Skeletal muscle satellite cell (primary cell): ENCODE measurements around the gene LPIN2.
"Not testable (repeated sequence)": the region's sequence is repeated elsewhere in the genome, so short reads cannot be mapped to it uniquely, and the experiment has no call there.

Experiments used
- H3K27me3 ChIP-seq: 2 replicates; pipeline ENCODE4 v1.7.0; 2013; ENCODE audit warnings: low read length; ENCODE audit not compliant: control insufficient read depth, insufficient read depth
- H3K36me3 ChIP-seq: 2 replicates; pipeline ENCODE4 v1.7.0; 2013; ENCODE audit warnings: mild to moderate bottlenecking, control low read depth, low read length; ENCODE audit not compliant: insufficient read depth
- H3K4me1 ChIP-seq: 2 replicates; pipeline ENCODE4 v1.7.0; 2013; ENCODE audit warnings: low read length; ENCODE audit not compliant: control insufficient read depth, insufficient read depth
- H3K4me2 ChIP-seq: 2 replicates; pipeline ENCODE4 v1.7.0; 2013; ENCODE audit warnings: mild to moderate bottlenecking, low read length
- H3K4me3 ChIP-seq: 2 replicates; pipeline ENCODE4 v1.7.0; 2013; ENCODE audit warnings: low read length
- H3K9ac ChIP-seq: 2 replicates; pipeline ENCODE4 v1.7.0; 2013; ENCODE audit warnings: mild to moderate bottlenecking, low read depth, low read length, moderate library complexity
- H3K9me3 ChIP-seq: replicated peaks from 2 replicates; pipeline ENCODE4 v1.7.0; 2013; ENCODE audit warnings: mild to moderate bottlenecking, control low read depth, low read length

Gene LPIN2

DNA sequence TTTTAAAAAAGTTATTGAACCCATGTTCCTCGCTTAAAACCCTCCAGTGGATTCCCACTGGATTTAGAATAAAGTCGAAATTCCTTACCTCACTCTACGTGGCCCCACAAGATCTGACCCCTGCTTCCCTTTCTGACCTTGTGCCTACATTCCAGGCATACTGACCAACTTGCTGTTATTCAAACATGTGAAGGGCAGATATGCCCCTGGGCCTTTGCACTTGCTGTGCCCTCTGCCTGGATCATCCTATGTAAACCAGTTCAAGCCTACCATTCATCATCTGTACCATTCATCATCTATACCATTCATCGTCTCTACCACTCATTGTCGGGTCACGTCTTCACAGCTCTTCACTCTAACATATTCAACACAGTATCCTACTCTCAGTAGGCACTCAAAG, 41.3 kb upstream of the LPIN2 start:
- no peaks in the 10 kb centered on the region for H3K9me3 ChIP-seq
- H3K27me3 ChIP-seq, result peaks cover 5% of the 10 kb centered on the region
- no peaks in the 10 kb centered on the region for H3K36me3 ChIP-seq
- H3K4me1 ChIP-seq, result no peaks in the 10 kb centered on the region
- H3K9ac ChIP-seq, result no peak overlapping the region
- H3K4me3 ChIP-seq, result no peak overlapping the region
- H3K4me2 ChIP-seq, result no peak overlapping the region

DNA sequence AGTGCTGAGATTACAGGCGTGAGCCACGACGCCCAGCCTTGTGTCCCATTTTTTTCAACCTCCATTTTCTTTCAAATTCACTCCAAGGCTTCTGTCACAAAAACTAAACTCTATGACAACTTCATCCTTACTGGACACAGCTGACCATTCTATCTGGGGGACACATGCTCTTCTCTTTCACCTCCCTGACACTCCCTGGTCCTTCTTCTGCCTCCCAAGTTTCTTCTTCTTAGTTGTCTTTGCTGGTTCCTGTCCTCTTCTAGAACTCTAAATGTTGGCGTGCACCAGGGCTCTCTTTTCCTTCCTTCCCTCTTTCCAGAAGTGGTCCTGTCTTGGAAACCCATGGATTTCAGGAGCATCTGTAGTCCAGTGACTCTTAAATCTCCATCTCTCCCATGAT, 40.1 kb upstream of the LPIN2 start:
- Histone ChIP-seq H3K4me3 (no peak overlapping the region), H3K9ac (no peak overlapping the region), H3K27me3 (peaks cover 5% of the 10 kb centered on the region), H3K4me1 (no peaks in the 10 kb centered on the region), H3K4me2 (no peak overlapping the region), H3K36me3 (no peaks in the 10 kb centered on the region), H3K9me3 (no peaks in the 10 kb centered on the region)

DNA sequence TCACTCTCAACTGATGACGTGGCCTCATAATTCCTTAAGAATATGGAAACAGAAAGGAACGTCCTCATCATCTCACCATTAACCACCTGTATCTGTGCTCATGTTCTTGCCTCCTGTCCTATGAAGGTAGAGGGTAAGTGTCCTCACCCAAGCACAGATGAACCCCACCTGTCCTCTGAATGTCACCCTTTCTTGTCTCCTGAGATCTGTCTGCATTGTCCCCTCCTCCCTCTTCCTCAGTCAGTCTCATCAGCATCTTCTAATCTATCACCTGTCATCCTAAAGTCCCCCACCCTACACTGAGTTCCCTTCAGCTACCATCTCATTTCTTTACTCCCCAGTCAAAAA, 39.4 kb upstream of the LPIN2 start:
- H3K36me3 ChIP-seq, result no peaks in the 10 kb centered on the region
- H3K9ac ChIP-seq, result no peak overlapping the region
- H3K4me1 ChIP-seq, result no peaks in the 10 kb centered on the region
- no peak overlapping the region for H3K4me2 ChIP-seq
- no peak overlapping the region for H3K4me3 ChIP-seq
- no peaks in the 10 kb centered on the region for H3K9me3 ChIP-seq
- peaks cover 5% of the 10 kb centered on the region for H3K27me3 ChIP-seq

DNA sequence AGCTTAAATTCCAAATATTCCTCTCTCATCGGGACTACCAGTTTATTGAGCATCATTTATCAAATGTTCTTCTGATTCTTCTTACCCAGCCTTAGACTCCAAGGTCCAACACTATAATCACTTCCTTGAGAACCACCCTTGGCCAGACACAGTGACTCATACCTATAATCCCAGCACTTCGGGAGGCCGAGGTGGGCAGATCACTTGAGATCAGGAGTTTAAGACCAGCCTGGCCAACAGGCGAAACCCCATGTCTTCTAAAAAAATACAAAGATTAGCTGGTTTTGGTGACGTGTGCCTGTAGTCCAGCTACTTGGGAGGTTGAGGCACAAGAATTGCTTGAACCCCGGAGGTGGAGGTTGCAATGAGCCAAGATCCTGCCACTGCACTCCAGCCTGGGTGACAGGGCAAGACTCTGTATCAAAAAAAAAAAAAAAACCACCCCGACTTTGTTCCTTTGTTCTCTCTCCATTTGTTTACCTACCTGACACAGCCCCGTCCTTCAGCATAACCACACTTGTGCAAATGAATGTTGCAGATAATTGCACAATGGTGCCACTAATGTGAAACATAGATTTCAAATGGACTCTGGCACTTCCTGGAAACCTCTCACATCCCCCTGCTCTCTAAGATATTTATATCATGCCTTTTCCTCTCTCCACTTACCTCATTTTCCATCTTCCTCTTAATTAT, 38.9 kb upstream of the LPIN2 start:
- H3K9me3 ChIP-seq, result no peaks in the 10 kb centered on the region
- H3K4me1 ChIP-seq, result no peaks in the 10 kb centered on the region
- H3K4me2 ChIP-seq, result no peak overlapping the region
- no peaks in the 10 kb centered on the region for H3K36me3 ChIP-seq
- peaks cover 5% of the 10 kb centered on the region for H3K27me3 ChIP-seq
- no peak overlapping the region for H3K4me3 ChIP-seq
- H3K9ac ChIP-seq, result no peak overlapping the region

DNA sequence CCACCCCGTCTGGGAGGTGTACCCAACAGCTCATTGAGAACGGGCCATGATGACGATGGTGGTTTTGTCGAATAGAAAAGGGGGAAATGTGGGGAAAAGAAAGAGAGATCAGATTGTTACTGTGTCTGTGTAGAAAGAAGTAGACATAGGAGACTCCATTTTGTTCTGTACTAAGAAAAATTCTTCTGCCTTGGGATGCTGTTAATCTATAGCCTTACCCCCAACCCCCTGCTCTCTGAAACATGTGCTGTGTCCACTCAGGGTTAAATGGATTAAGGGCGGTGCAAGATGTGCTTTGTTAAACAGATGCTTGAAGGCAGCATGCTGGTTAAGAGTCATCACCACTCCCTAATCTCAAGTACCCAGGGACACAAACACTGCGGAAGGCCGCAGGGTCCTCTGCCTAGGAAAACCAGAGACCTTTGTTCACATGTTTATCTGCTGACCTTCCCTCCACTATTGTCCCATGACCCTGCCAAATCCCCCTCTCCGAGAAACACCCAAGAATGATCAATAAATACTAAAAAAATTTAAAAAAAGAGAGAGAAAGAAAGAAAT, 37.0 kb upstream of the LPIN2 start:
- not testable (repeated sequence) for H3K27me3 ChIP-seq, H3K4me2 ChIP-seq, H3K9me3 ChIP-seq, H3K4me3 ChIP-seq, H3K9ac ChIP-seq, H3K36me3 ChIP-seq, H3K4me1 ChIP-seq

DNA sequence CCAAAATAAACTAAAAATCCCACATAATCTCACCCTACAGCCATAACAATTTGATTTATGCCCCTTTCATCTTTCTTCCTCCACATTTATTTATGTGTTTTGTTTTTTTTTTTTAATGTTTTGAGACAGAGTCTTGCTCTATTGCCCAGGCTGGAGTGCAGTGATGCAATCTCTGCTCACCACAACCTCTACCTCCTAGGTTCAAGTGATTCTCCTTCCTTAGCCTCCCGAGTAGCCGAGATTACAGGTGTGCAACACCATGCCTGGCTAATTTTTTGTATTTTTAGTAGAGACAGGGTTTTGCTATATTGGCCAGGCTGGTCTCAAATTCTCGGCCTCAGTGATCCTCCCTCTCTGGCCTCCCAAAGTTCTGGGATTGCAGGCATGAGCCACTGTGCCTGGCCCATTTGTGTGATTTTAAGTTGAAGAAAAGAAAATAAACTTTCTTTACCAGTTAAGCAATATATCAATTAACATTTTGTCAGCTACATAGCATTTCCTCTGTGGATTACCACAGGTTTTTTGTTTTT, 35.9 kb upstream of the LPIN2 start:
- Histone ChIP-seq H3K4me2 (no peak overlapping the region), H3K9me3 (no peaks in the 10 kb centered on the region), H3K4me3 (no peak overlapping the region), H3K36me3 (no peaks in the 10 kb centered on the region), H3K27me3 (no peaks in the 10 kb centered on the region), H3K9ac (no peak overlapping the region), H3K4me1 (no peaks in the 10 kb centered on the region)

DNA sequence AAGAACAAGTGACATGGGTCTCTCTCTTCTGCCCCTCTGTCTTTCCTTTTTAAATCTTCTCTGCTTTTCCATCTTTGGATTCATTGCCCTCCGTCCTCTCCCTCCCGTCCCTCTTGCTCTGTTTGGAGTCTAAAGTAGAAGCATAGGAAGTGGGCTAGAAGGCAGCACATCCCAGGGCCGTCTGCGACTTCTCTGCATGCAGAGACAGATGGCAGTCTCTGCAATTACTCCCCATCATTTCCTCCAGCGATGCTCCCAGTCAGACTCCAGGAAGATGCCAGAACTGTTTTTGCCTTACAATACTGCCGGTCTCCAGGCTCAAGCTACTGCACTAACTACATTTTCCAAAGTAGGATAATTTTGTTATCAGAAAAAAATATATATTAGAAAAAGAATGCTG, 35.2 kb upstream of the LPIN2 start:
- H3K27me3 ChIP-seq, result no peaks in the 10 kb centered on the region
- H3K4me2 ChIP-seq, result no peak overlapping the region
- no peak overlapping the region for H3K9ac ChIP-seq
- H3K4me1 ChIP-seq, result no peaks in the 10 kb centered on the region
- no peaks in the 10 kb centered on the region for H3K9me3 ChIP-seq
- H3K36me3 ChIP-seq, result no peaks in the 10 kb centered on the region
- no peak overlapping the region for H3K4me3 ChIP-seq

DNA sequence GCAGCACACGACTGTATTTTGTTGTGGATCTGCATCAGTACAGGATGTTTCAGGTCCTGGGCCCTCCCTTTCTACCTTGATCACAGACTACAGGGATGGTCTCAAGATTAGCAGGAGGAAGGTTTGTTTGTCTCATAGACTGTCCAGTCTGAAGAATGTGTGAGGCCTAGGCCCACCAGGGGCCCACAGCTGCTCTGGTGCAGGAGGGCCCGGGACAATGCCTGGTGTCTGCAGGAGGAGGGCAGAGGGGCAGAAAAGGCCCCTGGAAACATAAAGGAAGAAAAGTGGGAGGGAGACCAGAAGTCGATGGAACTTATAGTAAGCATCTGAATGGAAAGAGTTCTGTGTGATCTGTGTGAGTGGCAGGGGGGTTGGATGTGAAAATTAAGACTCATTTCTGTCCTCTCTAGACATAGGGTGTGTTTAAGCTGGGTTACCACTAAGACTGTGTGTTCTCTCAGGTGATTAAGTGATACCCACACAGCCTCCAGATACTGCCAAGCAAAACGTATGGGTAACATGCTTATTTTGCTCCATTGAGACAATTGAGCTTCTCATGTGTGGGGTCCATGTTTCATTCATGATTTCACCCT, 33.4 kb upstream of the LPIN2 start:
- Histone ChIP-seq H3K4me2 (no peak overlapping the region), H3K27me3 (no peaks in the 10 kb centered on the region), H3K36me3 (no peaks in the 10 kb centered on the region), H3K9me3 (no peaks in the 10 kb centered on the region), H3K4me3 (no peak overlapping the region), H3K4me1 (no peaks in the 10 kb centered on the region), H3K9ac (no peak overlapping the region)

DNA sequence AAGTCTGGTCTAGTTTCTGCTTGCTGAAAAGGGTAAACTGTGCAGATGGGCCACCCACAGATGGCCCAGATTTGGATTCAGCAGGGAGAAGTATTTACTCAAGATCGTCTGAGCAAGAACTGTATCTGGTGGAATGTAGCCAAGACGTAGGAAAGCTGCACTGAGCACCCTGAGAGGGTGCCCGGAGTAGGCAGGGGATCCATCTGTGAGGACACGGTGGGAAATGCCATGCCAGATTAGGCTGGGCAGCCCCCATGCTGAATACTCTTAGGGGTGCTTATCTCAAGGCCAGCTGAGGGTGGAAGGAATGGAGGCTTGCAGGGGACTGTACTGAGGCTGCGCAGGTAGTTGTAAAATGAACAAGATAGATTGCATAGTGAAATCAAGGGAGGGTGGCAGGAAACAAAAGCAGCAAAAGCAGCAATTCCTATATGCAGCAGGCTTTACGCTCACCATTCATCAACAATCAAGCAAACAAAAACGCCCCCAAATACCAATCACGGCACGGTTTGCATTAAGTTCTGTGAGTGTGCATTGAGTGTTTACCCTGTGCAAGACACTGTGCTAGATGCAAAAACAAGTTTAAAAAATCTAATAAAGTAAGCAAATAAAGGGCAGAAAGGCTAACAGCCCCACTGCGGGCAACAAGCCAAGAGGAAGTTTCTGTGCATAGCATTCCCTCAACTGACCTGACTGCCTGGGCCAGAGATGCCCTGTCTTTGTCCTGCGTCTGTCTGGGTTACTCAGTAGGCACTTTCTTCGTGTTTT, 32.2 kb upstream of the LPIN2 start:
- H3K4me3 ChIP-seq, result no peak overlapping the region
- H3K9ac ChIP-seq, result no peak overlapping the region
- H3K27me3 ChIP-seq, result no peaks in the 10 kb centered on the region
- H3K36me3 ChIP-seq, result no peaks in the 10 kb centered on the region
- H3K9me3 ChIP-seq, result no peaks in the 10 kb centered on the region
- no peaks in the 10 kb centered on the region for H3K4me1 ChIP-seq
- H3K4me2 ChIP-seq, result no peak overlapping the region

DNA sequence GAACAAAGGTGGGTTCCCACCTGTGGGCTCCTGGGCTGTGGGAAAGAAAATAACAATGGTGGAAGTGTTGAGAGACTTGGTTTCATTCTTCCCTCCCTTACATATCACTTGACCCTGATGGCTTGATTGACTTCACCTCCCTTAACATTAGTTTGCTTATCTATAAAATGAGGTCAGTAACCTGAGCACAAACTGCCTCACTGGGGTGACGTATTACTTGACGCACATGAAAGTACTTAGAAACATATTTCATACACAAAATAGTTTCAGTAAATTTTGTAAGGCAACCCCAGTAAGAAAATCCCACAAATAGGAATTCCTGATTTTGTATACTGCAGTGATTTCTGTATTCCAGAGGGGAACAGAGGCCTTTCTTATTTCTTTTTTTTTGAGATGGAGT, 29.4 kb upstream of the LPIN2 start:
- peaks cover 2% of the 10 kb centered on the region for H3K4me1 ChIP-seq
- no peak overlapping the region for H3K4me3 ChIP-seq
- no peaks in the 10 kb centered on the region for H3K36me3 ChIP-seq
- H3K9me3 ChIP-seq, result no peaks in the 10 kb centered on the region
- H3K4me2 ChIP-seq, result no peak overlapping the region
- no peak overlapping the region for H3K9ac ChIP-seq
- no peaks in the 10 kb centered on the region for H3K27me3 ChIP-seq

DNA sequence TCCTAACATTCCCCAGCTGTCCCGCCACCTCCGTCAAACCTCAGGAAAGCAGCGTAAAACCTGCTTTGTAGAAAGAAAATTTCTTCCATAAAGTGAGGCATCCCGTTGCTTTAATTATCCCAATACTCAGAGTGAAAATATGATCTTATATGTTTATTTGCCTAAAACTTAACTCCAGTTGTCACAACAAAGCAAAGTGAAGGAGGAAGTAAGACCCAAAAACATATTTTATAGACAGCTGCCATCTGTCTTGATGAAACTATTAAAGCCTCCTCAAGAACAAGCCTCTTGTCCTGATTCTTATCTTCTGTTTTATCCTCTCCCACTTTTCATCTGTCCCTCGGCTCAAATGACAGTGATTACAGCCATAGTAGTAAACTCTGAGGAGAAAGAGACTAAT, 28.9 kb upstream of the LPIN2 start:
- Histone ChIP-seq H3K9me3 (no peaks in the 10 kb centered on the region), H3K27me3 (no peaks in the 10 kb centered on the region), H3K9ac (no peak overlapping the region), H3K36me3 (no peaks in the 10 kb centered on the region), H3K4me1 (peaks cover 6% of the 10 kb centered on the region), H3K4me3 (no peak overlapping the region), H3K4me2 (no peak overlapping the region)
